Karpas-422 (cell line): Measurements from ENCODE around the gene SLC26A1. TPM values are rescaled to one million over a fixed set of nuclear protein-coding genes. Genes with fewer than 3 reads are reported as not detected.

Experiments
- DNase-seq: peaks from one replicate; pipeline ENCODE4 v3.0.0-alpha.2; 2015
- H2AFZ ChIP-seq: fragments of 200-600 bp; sonication (generic); 2 replicates; pipeline ENCODE4 v1.6.1; 2014; ENCODE audit warnings: antibody characterized with exemption, low read length, mixed read lengths
- H3K27ac ChIP-seq: fragments of 200-600 bp; sonication (generic); 2 replicates; pipeline ENCODE4 v1.5.1; 2014; ENCODE audit warnings: mild to moderate bottlenecking, low read length, moderate library complexity
- H3K27me3 ChIP-seq: fragments of 200-600 bp; sonication (generic); 2 replicates; pipeline ENCODE4 v1.6.1; 2014; ENCODE audit warnings: low read length, mixed read lengths
- H3K36me3 ChIP-seq: fragments of 200-600 bp; sonication (generic); 2 replicates; pipeline ENCODE4 v1.6.1; 2014; ENCODE audit warnings: low read length, mixed read lengths; ENCODE audit not compliant: insufficient read depth
- H3K4me1 ChIP-seq: fragments of 200-600 bp; sonication (generic); 2 replicates; pipeline ENCODE4 v1.6.1; 2014; ENCODE audit warnings: mild to moderate bottlenecking, low read length, mixed read lengths
- H3K4me2 ChIP-seq: fragments of 200-600 bp; sonication (generic); 2 replicates; pipeline ENCODE4 v1.6.1; 2014; ENCODE audit warnings: low read length, low read depth, mild to moderate bottlenecking; ENCODE audit not compliant: poor library complexity, severe bottlenecking
- H3K4me3 ChIP-seq: fragments of 200-600 bp; sonication (generic); 2 replicates; pipeline ENCODE4 v1.5.1; 2014; ENCODE audit warnings: mild to moderate bottlenecking, antibody characterized with exemption, low read length, mixed read lengths
- H3K79me2 ChIP-seq: fragments of 200-600 bp; sonication (generic); 2 replicates; pipeline ENCODE4 v1.6.1; 2014; ENCODE audit warnings: mild to moderate bottlenecking, low read length, mixed read lengths
- H3K9ac ChIP-seq: fragments of 200-600 bp; sonication (generic); 2 replicates; pipeline ENCODE4 v1.6.0; 2014; ENCODE audit warnings: low read length
- H3K9me2 ChIP-seq: fragments of 200-600 bp; sonication (generic), shearing (Covaris generic); replicated peaks from 2 replicates; pipeline ENCODE4 v1.6.0; 2014; ENCODE audit warnings: mild to moderate bottlenecking, low read length, moderate library complexity; ENCODE audit not compliant: insufficient read depth
- H3K9me3 ChIP-seq: fragments of 300-700, 200-600 bp; sonication (generic); 2 replicates; pipeline ENCODE4 v1.6.1; 2014; ENCODE audit warnings: low read length, mixed read lengths
- H4K20me1 ChIP-seq: fragments of 200-600 bp; sonication (generic); 2 replicates; pipeline ENCODE4 v1.6.1; 2014; ENCODE audit warnings: mild to moderate bottlenecking, antibody characterized with exemption, low read length, low read depth; ENCODE audit not compliant: insufficient read depth
- total RNA-seq: library from RNA; depleted of rRNA; stranded (reverse); fragments of >200 nt; shearing (Covaris generic); gene quantifications from 2 replicates; pipeline ENCODE4 v1.2.3, GENCODE V29; 2014; ENCODE audit warnings: low replicate concordance; rRNA removed

Gene SLC26A1, protein sequence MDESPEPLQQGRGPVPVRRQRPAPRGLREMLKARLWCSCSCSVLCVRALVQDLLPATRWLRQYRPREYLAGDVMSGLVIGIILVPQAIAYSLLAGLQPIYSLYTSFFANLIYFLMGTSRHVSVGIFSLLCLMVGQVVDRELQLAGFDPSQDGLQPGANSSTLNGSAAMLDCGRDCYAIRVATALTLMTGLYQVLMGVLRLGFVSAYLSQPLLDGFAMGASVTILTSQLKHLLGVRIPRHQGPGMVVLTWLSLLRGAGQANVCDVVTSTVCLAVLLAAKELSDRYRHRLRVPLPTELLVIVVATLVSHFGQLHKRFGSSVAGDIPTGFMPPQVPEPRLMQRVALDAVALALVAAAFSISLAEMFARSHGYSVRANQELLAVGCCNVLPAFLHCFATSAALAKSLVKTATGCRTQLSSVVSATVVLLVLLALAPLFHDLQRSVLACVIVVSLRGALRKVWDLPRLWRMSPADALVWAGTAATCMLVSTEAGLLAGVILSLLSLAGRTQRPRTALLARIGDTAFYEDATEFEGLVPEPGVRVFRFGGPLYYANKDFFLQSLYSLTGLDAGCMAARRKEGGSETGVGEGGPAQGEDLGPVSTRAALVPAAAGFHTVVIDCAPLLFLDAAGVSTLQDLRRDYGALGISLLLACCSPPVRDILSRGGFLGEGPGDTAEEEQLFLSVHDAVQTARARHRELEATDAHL
- not detected in 2 replicates for total RNA-seq

DNA sequence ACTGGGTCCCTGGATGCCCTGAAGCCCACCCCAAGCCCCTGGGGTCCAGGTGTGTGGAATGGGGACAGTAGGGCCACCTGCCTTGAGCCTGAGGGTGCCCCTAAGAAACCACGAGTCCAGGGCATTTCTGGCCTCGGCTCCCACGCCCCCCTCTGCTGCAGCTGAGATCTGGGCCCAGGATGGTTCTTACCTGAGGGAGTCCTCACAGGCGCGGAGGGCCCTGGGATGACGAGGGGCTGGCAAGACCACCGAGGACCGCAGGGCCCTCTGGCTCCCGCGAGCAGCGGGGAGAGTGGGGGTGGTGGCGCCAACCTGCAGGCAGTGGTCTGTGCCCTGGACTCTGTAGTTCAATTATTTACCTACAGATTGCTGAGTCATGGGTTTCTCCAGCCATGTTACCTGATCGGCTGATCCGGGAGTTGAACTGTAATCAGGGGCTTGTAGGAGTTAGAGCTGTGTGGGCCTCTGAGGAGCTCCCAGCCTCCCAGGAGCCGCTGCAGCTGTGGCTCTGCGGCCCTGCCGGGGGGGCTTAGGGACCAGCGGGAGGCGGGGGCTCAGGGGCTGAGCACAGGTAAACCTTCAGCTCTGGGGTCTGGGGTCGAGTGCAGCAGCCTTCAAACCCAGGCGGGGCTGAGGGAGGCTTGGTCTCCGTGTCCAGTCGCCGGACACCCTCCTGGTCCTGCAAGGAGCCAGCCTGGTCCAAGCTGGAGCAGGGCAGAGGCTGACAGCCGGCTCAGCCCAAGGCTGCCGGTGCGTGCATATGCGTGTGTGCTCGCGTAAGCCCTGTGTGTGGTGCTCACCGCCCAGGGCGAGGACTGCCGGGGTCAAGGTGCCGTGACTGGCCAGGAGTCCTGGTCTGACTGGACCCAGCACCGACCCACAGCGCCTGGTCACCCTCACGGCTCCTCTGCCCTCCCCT, at the start of gene SLC26A1:
Gene SLC26A1 (minus strand): TSS at position 294 of the 919 bp plus-strand sequence. CDS start 1,701 bp downstream, outside the sequence.
- no peaks in the 10 kb centered on the region for H3K36me3 ChIP-seq
- no peak within 1 kb of the TSS for H3K4me3 ChIP-seq
- H3K4me1 ChIP-seq, result peaks cover 13% of the 10 kb centered on the region
- H2AFZ ChIP-seq, result no peak within 1 kb of the TSS
- peaks cover 17% of the 10 kb centered on the region; the same call in 1 of the 2 replicates for H4K20me1 ChIP-seq
- H3K79me2 ChIP-seq, result no peaks in the 10 kb centered on the region
- no peaks in the 10 kb centered on the region for H3K9me3 ChIP-seq
- no peak for DNase-seq
- no peak within 1 kb of the TSS for H3K9ac ChIP-seq
- no peak within 1 kb of the TSS for H3K27ac ChIP-seq
- no peak within 1 kb of the TSS for H3K4me2 ChIP-seq
- H3K9me2 ChIP-seq, result no peaks in the 10 kb centered on the region
- H3K27me3 ChIP-seq, result no peaks in the 10 kb centered on the region

DNA sequence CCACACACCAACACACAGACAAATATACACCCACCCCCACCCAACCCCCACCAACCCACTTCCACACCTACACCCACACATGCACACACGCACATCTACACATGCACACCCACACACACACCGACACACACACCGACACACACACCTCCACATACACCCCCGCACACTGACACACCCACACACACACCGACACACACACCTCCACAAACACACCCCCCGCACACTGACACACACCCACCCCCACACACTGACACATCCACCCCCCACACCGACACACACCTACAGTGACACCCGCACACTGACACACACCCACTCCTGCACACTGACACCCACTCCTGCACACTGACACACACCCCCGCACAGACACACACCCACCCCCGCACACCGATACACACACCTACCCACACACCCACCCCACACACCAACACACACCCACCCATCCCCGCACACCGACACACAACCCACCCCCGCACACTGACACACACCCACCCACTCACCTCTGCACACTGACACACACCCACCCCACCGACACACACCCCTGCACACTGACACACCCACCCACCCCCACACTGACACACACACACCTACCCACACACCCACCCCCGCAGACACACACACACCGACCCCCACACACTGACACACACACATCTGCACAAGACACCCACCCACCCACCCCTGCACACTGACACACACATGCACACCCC, 49.3 kb upstream of the SLC26A1 start:
- no peaks in the 10 kb centered on the region for H3K9me2 ChIP-seq
- H4K20me1 ChIP-seq, result no peaks in the 10 kb centered on the region
- no peak overlapping the region for H3K4me3 ChIP-seq
- H3K27me3 ChIP-seq, result no peaks in the 10 kb centered on the region
- H3K9me3 ChIP-seq, result no peaks in the 10 kb centered on the region
- no peak overlapping the region for H3K27ac ChIP-seq
- no peak overlapping the region for H3K4me2 ChIP-seq
- DNase-seq, result no peak
- no peaks in the 10 kb centered on the region for H3K79me2 ChIP-seq
- no peaks in the 10 kb centered on the region for H3K36me3 ChIP-seq
- no peak overlapping the region for H3K9ac ChIP-seq
- H3K4me1 ChIP-seq, result no peaks in the 10 kb centered on the region
- H2AFZ ChIP-seq, result no peak overlapping the region

DNA sequence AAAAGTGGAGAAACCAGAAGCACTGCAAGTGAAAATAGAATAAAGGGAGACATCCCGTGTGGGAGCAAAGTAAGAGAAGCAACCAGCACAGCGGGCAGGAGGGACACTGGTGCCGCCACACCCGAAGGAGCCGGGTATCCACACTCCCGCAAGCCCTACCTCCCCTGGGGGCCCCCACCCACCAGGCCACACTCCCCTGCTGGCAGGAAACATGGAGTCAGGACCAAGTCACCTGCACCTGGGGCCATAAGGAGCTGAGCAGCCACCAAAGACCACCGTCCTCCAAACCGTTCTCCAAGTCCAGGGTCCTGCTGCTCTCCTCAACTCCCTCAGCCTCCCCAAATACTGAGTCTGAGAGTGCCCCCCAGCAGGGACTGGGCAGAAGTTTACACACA, 48.7 kb upstream of the SLC26A1 start:
- Histone ChIP-seq H3K9me3 (no peaks in the 10 kb centered on the region), H3K4me2 (no peak overlapping the region), H3K9me2 (no peaks in the 10 kb centered on the region), H2AFZ (no peak overlapping the region), H3K9ac (no peak overlapping the region), H3K36me3 (no peaks in the 10 kb centered on the region), H3K4me1 (no peaks in the 10 kb centered on the region), H3K4me3 (no peak overlapping the region), H3K27ac (no peak overlapping the region), H4K20me1 (no peaks in the 10 kb centered on the region), H3K27me3 (no peaks in the 10 kb centered on the region), H3K79me2 (no peaks in the 10 kb centered on the region)
- DNase-seq, result no peak

DNA sequence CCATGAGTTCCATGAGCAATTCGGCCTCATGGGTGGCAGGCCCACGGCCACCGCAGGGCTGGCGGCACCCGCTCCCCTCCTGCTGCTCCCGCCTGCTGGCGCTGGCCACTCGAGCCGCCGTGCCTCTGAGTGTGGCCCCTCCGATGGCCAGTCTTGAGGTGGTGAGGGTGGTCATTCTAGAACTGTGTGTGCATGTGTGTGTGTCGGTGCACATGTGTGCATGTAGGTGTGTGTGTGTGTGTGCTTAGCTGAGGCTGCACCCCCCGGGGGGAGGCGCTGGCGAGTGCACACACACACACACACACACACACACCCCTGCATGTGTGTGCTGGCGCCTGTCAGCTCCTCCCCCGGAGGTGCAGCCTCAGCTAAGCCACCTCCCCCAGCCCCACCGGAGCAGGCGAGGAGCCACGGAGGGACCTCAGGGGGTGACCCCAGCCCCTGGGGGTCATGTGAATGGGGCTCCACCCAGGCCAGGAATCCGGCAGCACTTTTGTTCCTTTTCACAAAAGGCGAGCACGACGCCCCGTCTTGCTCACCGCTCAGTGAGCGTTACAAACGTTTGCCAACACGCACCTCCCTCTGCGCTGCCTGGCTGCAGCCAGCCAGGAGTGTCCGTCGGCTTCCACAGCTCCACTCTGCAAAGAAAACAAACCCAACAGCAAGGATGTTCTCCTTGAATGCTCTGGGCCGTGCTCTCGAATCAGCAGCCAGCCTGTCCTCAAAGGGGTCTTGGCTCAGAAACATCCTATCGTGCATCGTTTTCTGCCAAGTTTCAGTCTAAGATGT, 48.1 kb upstream of the SLC26A1 start:
- no peak overlapping the region for H3K27ac ChIP-seq
- no peak for DNase-seq
- no peak overlapping the region for H3K9ac ChIP-seq
- no peak overlapping the region for H3K4me3 ChIP-seq
- no peaks in the 10 kb centered on the region for H3K9me2 ChIP-seq
- H3K4me1 ChIP-seq, result no peaks in the 10 kb centered on the region
- no peaks in the 10 kb centered on the region for H3K36me3 ChIP-seq
- H2AFZ ChIP-seq, result no peak overlapping the region
- no peaks in the 10 kb centered on the region for H4K20me1 ChIP-seq
- H3K79me2 ChIP-seq, result no peaks in the 10 kb centered on the region
- no peak overlapping the region for H3K4me2 ChIP-seq
- H3K27me3 ChIP-seq, result no peaks in the 10 kb centered on the region
- no peaks in the 10 kb centered on the region for H3K9me3 ChIP-seq

DNA sequence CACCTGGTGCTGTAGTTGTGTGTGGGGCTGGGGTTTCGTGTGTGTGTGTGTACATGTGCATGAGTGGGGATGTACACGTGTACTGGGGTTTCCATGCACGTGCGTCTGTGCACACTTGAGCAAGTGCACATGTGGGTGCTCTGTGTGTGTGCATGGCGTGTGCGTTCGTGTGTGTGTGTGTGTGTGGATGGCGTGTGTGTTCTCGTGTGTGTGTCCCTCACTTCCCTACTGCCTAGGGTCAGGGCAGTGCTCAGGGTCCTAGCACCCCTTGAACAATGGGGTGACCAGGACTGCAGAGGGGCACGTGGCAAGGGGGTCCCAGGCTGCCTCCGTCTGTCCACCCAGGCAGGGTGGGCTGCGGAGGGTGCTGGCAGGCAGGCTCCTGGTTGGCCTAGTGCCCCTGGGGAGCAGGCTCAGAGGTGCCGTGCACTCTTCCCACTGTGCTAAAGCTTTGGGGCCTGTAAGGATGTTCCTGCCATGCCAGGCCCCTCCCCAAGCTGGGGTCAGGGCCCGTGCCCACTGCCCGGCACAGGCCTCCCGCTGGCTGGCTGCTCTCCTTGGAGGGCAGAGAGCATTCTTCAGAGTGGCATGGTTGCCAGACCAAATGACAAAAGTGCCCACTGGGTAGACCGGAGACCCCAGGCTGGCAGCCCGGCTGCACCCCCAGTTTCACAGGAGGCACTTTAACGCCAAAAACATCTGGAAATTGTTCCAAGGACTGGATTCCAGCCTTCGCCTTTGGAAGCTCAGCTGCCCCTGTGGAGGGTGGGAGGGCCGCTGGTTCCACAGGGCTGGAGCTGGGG, 47.3 kb upstream of the SLC26A1 start:
- H3K9me2 ChIP-seq, result no peaks in the 10 kb centered on the region
- H3K4me2 ChIP-seq, result no peak overlapping the region
- H3K36me3 ChIP-seq, result no peaks in the 10 kb centered on the region
- H3K9me3 ChIP-seq, result no peaks in the 10 kb centered on the region
- H3K27ac ChIP-seq, result no peak overlapping the region
- no peak for DNase-seq
- no peak overlapping the region for H3K9ac ChIP-seq
- H3K27me3 ChIP-seq, result no peaks in the 10 kb centered on the region
- H4K20me1 ChIP-seq, result no peaks in the 10 kb centered on the region
- H3K79me2 ChIP-seq, result no peaks in the 10 kb centered on the region
- no peaks in the 10 kb centered on the region for H3K4me1 ChIP-seq
- H2AFZ ChIP-seq, result no peak overlapping the region
- H3K4me3 ChIP-seq, result no peak overlapping the region

DNA sequence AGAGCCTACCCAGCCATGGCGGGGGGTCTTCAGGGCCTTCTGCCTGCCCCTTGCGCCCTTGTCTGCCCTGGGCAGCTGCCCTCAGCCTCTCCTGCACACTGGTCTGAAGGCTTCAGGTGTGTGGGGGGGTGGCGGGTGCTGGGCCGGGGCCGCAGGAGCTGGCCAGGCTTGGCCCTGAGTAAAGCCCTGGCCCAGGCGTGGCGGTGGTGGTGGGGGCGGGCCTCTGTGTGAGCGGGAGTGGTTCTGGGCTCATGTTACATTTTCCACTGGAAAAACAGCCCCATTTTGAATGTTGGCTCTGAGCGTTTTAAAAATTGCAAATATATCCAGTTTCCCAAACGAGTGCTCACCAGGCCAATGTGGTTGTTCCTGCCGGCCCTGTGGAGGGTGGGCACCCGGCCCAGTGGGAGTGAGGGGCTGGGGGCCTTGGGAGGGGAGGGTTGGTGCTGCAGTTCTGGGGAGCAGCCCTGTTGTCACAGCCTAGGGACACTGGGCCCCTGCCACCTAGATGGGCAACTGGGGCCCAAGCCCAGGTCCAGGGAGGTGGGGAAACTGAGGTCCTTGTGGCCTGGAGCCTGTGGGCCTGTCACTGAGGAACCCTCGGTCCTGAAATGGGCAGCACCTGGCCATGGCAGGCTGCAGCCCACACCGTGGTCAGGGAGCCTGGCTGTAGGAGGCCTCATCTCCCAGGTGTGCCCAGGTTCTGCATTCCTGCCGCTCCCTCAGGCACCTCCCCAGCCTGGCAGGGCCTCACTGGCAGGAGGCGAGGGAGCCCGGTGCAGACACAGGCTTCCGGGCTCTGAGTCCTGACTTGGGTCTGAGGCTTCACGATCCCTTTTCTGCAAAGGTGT, 46.5 kb upstream of the SLC26A1 start:
- Histone ChIP-seq H3K36me3 (no peaks in the 10 kb centered on the region), H2AFZ (no peak overlapping the region), H3K4me2 (no peak overlapping the region), H3K79me2 (no peaks in the 10 kb centered on the region), H4K20me1 (no peaks in the 10 kb centered on the region), H3K27me3 (no peaks in the 10 kb centered on the region), H3K4me3 (no peak overlapping the region), H3K27ac (no peak overlapping the region), H3K9me2 (no peaks in the 10 kb centered on the region), H3K9ac (no peak overlapping the region), H3K4me1 (no peaks in the 10 kb centered on the region), H3K9me3 (no peaks in the 10 kb centered on the region)
- no peak for DNase-seq
